A549 (cell line): ENCODE results near the gene NPB. TPM values are rescaled to one million over a fixed set of nuclear protein-coding genes. Genes with fewer than 3 reads are reported as not detected.

Experiments
- ATAC-seq, 2 experiments: fragments of 200-7000 bp in 1 of 2; fragments of >200 bp in 1 of 2; cut with Nextera tagmentation in 1 of 2; cut with Tn5 transposase in 1 of 2; 3 replicates each; pipeline versions ENCODE4 v1.8.0 to v1.9.1; 2018 to 2020; ENCODE audit warnings: mild to moderate bottlenecking in 1 of 2, moderate library complexity in 1 of 2
- CTCF ChIA-PET: fragments of 300-600 bp; sonication (Branson Sonifier 250); formaldehyde crosslinking; extraction: SDS; loops from one replicate; lab custom pipeline; 2021; ENCODE audit warnings: antibody characterized with exemption, inconsistent platforms; lab: Yijun Ruan, JAX
- POLR2A ChIA-PET: fragments of 350-600 bp; formaldehyde crosslinking; extraction: SDS; loops from one replicate; lab custom pipeline; 2021; ENCODE audit warnings: antibody characterized with exemption, inconsistent platforms; lab: Yijun Ruan, JAX
- DNase-seq, 2 experiments: peaks; one replicate each; pipeline versions ENCODE4 v3.0.0 to v3.0.0-alpha.2; 2011 to 2016; ENCODE audit warnings: low read depth in 1 of 2, low spot score in 1 of 2
- FAIRE-seq: peaks from 2 replicates; lab custom pipeline; 2011; peaks lifted over from hg19 to GRCh38; lab: Jason Lieb, UNC
- H3K27ac ChIP-seq, 2 experiments: fragments of >200 bp; sonication (Bioruptor Twin); formaldehyde crosslinking; 3 replicates each; pipeline ENCODE4 v1.5.1; 2016 to 2017
- H3K4me1 ChIP-seq: fragments of >200 bp; sonication (Bioruptor Twin); formaldehyde crosslinking; 3 replicates; pipeline ENCODE4 v1.6.1; 2016
- H3K4me2 ChIP-seq: fragments of >200 bp; sonication (Bioruptor Twin); formaldehyde crosslinking; 3 replicates; pipeline ENCODE4 v1.6.1; 2016
- H3K4me3 ChIP-seq: fragments of >200 bp; sonication (Bioruptor Twin); formaldehyde crosslinking; 3 replicates; pipeline ENCODE4 v1.5.1; 2016
- H3K9me3 ChIP-seq: fragments of >200 bp; sonication (Bioruptor Twin); formaldehyde crosslinking; 3 replicates; pipeline ENCODE4 v1.6.1; 2016
- CHD2 ChIP-seq: fragments of 150-350 bp; IDR thresholded peaks from 2 replicates; pipeline ENCODE4 v1.6.1; 2014; ENCODE audit warnings: low read length; ENCODE audit not compliant: partially characterized antibody
- EHF ChIP-seq: fragments of 250-450 bp; sonication (Bioruptor Pico); IDR thresholded peaks from 2 replicates; pipeline ENCODE4 v1.5.0; 2020; ENCODE audit warnings: mild to moderate bottlenecking
- ELK1 ChIP-seq: fragments of 150-350 bp; IDR thresholded peaks from 2 replicates; pipeline ENCODE4 v1.6.1; 2014; ENCODE audit warnings: low read depth, mild to moderate bottlenecking, low read length
- JUN ChIP-seq, 2 experiments: fragments of >200 bp; sonication (Bioruptor Twin); formaldehyde crosslinking; IDR thresholded peaks; 2 replicates in 1 of 2; 3 replicates in 1 of 2; pipeline ENCODE4 v1.6.1; 2016 to 2017
- JUNB ChIP-seq: fragments of >200 bp; sonication (Bioruptor Twin); formaldehyde crosslinking; IDR thresholded peaks from 2 replicates; pipeline ENCODE4 v1.6.1; 2016
- KDM1A ChIP-seq: fragments of 200-600 bp; sonication (generic); IDR thresholded peaks from 2 replicates; pipeline ENCODE4 v1.6.1; 2016; ENCODE audit warnings: low read depth, mild to moderate bottlenecking
- MAX ChIP-seq: IDR thresholded peaks from 2 replicates; pipeline ENCODE4 v1.6.1; 2012
- MAZ ChIP-seq: fragments of 150-350 bp; IDR thresholded peaks from 2 replicates; pipeline ENCODE4 v1.6.1; 2014; ENCODE audit warnings: antibody characterized with exemption, low read depth, low read length, borderline replicate concordance
- MYC ChIP-seq: IDR thresholded peaks from 2 replicates; pipeline ENCODE4 v1.6.1; 2012; ENCODE audit warnings: mild to moderate bottlenecking, inconsistent platforms, low read length, improper control_type of control experiment, borderline replicate concordance
- NPAS2 ChIP-seq: fragments of 250-450 bp; sonication (Bioruptor Pico); IDR thresholded peaks from 2 replicates; pipeline ENCODE4 v1.8.0; 2022; ENCODE audit warnings: mild to moderate bottlenecking, moderate library complexity, borderline replicate concordance
- NR3C1 ChIP-seq: fragments of >200 bp; sonication (Bioruptor Twin); formaldehyde crosslinking; IDR thresholded peaks from 3 replicates; pipeline ENCODE4 v1.6.1; 2017
- PHF8 ChIP-seq: fragments of 200-600 bp; sonication (generic); IDR thresholded peaks from 2 replicates; pipeline ENCODE4 v1.6.1; 2016; ENCODE audit warnings: low read depth, mild to moderate bottlenecking, antibody characterized with exemption, moderate library complexity, borderline replicate concordance
- RAD21 ChIP-seq, 2 experiments: fragments of >200 bp in 1 of 2; sonication (Bioruptor Twin) in 1 of 2; formaldehyde crosslinking in 1 of 2; IDR thresholded peaks in 1 of 2; conservative IDR thresholded peaks in 1 of 2; 2 replicates in 1 of 2; 3 replicates in 1 of 2; pipeline ENCODE4 v1.6.1; 2012 to 2018; ENCODE audit warnings: inconsistent platforms in 1 of 2
- RARB ChIP-seq: fragments of 250-450 bp; sonication (Bioruptor Pico); IDR thresholded peaks from 2 replicates; pipeline ENCODE4 v1.8.0; 2021; ENCODE audit warnings: mild to moderate bottlenecking, moderate library complexity
- REST ChIP-seq: fragments of 200-600 bp; sonication (generic); IDR thresholded peaks from 2 replicates; pipeline ENCODE4 v1.6.1; 2016; ENCODE audit warnings: antibody characterized with exemption, mild to moderate bottlenecking, moderate library complexity
- RFX5 ChIP-seq: fragments of 450-650 bp; IDR thresholded peaks from 2 replicates; pipeline ENCODE4 v1.7.1; 2014; ENCODE audit warnings: antibody characterized with exemption, mild to moderate bottlenecking, moderate library complexity
- RNF2 ChIP-seq: fragments of 200-600 bp; sonication (generic); IDR thresholded peaks from 2 replicates; pipeline ENCODE4 v1.6.1; 2016; ENCODE audit warnings: low read depth, mild to moderate bottlenecking, antibody characterized with exemption, moderate library complexity, borderline replicate concordance
- SMC3 ChIP-seq: fragments of >200 bp; sonication (Bioruptor Twin); formaldehyde crosslinking; IDR thresholded peaks from 3 replicates; pipeline ENCODE4 v1.6.1; 2018; ENCODE audit warnings: inconsistent platforms
- TP53 ChIP-seq: fragments of 250-450 bp; sonication (Bioruptor Pico); IDR thresholded peaks from 2 replicates; pipeline ENCODE4 v1.5.0; 2021; ENCODE audit warnings: mild to moderate bottlenecking, moderate library complexity
- ZNF302 ChIP-seq: fragments of 250-450 bp; sonication (Bioruptor Pico); IDR thresholded peaks from 2 replicates; pipeline ENCODE4 v1.9.0; 2021; ENCODE audit warnings: inconsistent platforms, mild to moderate bottlenecking, moderate library complexity
- WGBS: methylation state at CpG from one replicate; pipeline ENCODE4 v1.1.6; 2017; ENCODE audit errors: missing lambda C conversion rate; 5-methylcytosine and 5-hydroxymethylcytosine counted together
- polyA plus RNA-seq, 4 experiments: library from polyadenylated mRNA; depleted of rRNA in 3 of 4; stranded (reverse); fragments of >200 nt; fragmentation: RNase III in 1 of 4; extraction: RNeasy Plus Mini Kit Qiagen cat#74134 plus additional on column Dnase treatment in 1 of 4; gene quantifications; 2 replicates in 3 of 4; 3 replicates in 1 of 4; pipeline ENCODE4 v1.2.3, GENCODE V29; 2011 to 2017
- TF ChIP-seq, protein P1 (sequence below): fragments of >200 bp; sonication (Bioruptor Twin); formaldehyde crosslinking; IDR thresholded peaks from 3 replicates; pipeline ENCODE4 v1.5.1; 2016
- TF ChIP-seq, protein P2 (sequence below): IDR thresholded peaks from 2 replicates; pipeline ENCODE4 v1.6.1; 2012

NPB gene
- polyA plus RNA-seq, 2 of the 4 experiments (the other 2 are of a cell fraction), result 0.41 to 0.45 TPM

DNA sequence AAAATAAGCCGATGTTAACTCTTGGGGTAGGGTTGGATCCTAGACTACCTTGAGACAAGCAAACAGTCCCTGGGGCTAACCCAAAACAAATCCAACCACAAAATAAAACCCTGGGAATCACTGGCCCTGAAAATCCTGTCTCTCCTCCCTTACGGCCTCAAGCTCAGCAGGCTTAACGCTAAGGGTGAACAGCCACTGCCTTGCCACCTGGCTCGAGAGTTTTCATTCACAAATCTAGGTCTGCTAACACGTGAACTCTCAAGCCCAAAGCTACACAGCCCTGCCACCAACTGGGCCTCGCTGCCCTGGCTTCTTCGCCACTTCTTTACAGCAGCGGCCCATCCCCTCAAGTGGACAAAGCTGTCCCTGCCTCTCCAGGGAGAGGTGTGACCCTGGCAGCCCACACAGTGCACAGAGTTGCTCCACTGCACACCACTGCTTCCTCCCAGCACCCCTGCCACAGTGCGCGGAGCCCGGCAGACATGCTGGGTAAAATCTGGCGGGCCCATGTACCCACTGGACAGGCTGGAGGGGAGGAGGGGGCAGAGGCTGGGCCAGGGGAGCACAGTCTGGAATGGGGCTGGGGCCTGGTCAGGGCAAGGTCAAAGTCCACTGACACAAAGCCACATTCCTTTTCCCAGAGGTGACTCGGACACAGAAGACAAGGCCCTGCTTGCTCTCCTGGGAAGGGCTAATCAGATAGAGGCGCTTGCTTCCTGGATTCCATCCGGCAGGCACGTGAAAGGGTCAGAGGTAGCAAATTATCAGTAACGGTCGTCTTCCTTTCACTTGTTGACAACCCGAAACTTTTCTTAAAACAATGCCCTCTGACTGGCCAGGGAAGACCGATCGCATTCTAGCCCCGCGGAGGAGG lies 8.2 kb downstream of the NPB start:
- Histone ChIP-seq H3K27ac (peak overlapping the region; percentile 62 to 88), H3K9me3 (no peaks in the 10 kb centered on the region), H3K4me3 (peak overlapping the region; percentile 71), H3K4me1 (peaks cover 10% of the 10 kb centered on the region; the same call in 2 of the 3 replicates), H3K4me2 (peak overlapping the region; percentile 98)
- peak in 1 of 2 experiments; percentile 1; a peak in 2 of 6 replicates for ATAC-seq
- TF ChIP-seq RARB (CRISPR knock-in tag), result no peak
- no peak for TF ChIP-seq REST
- no peak for TF ChIP-seq RAD21 (conservative IDR thresholded peaks at IDR 0.05 in 1 of 2, IDR thresholded peaks at IDR 0.05 in 1 of 2)
- no peak for TF ChIP-seq CHD2
- TF ChIP-seq PHF8, result no peak
- TF ChIP-seq JUNB, result no peak
- no peak for TF ChIP-seq NPAS2 (CRISPR knock-in tag)
- TF ChIP-seq NR3C1, result no peak
- TF ChIP-seq ELK1, result no peak
- FAIRE-seq, result no peak
- CTCF ChIA-PET, result interaction anchor here (1.1 to 7.6 kb wide), 9 partner anchors 7 to 111 kb away, joined by 3 to 68 read pairs (median 5); partner anchors contain the start of genes MAFG and PYCR1
- WGBS, result 60% methylated on average over 23 of the region's 23 CpGs
- DNase-seq, result no peak
- POLR2A ChIA-PET, result interaction anchor here (1.5 kb wide), 1 partner anchor 13 kb away, joined by 3 read pairs; no protein-coding TSS in a partner anchor

- H3K4me2 ChIP-seq, result peak overlapping the region; percentile 98
- no peaks in the 10 kb centered on the region for H3K9me3 ChIP-seq
- FAIRE-seq (no peak), DNase-seq (no peak), ATAC-seq (peak; percentile 3 to 21; a peak in 5 of 6 replicates)
- CTCF ChIA-PET, result interaction anchor here (1.2 to 7.6 kb wide), 4 partner anchors 15 to 49 kb away, joined by 3 to 68 read pairs (median 4); partner anchors contain the start of genes MAFG and PYCR1
- peaks cover 10% of the 10 kb centered on the region; the same call in 2 of the 3 replicates for H3K4me1 ChIP-seq
- TF ChIP-seq, protein P1, sequence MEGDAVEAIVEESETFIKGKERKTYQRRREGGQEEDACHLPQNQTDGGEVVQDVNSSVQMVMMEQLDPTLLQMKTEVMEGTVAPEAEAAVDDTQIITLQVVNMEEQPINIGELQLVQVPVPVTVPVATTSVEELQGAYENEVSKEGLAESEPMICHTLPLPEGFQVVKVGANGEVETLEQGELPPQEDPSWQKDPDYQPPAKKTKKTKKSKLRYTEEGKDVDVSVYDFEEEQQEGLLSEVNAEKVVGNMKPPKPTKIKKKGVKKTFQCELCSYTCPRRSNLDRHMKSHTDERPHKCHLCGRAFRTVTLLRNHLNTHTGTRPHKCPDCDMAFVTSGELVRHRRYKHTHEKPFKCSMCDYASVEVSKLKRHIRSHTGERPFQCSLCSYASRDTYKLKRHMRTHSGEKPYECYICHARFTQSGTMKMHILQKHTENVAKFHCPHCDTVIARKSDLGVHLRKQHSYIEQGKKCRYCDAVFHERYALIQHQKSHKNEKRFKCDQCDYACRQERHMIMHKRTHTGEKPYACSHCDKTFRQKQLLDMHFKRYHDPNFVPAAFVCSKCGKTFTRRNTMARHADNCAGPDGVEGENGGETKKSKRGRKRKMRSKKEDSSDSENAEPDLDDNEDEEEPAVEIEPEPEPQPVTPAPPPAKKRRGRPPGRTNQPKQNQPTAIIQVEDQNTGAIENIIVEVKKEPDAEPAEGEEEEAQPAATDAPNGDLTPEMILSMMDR, result no peak
- no peak for TF ChIP-seq ZNF302 (CRISPR knock-in tag)
- no peak for TF ChIP-seq NR3C1
- no peak for TF ChIP-seq TP53 (CRISPR knock-in tag)
- TF ChIP-seq MAX, result 0 out of 2 replicates have a peak, but pooled peaks have one; percentile 9
- TF ChIP-seq MAZ, result no peak
- no peak for TF ChIP-seq JUN (IDR thresholded peaks at IDR 0.05)
- TF ChIP-seq EHF (CRISPR knock-in tag), result no peak
- TF ChIP-seq RNF2, result 0 out of 2 replicates have a peak, but pooled peaks have one; percentile 29
- no peak for TF ChIP-seq RFX5
- TF ChIP-seq, protein P2, sequence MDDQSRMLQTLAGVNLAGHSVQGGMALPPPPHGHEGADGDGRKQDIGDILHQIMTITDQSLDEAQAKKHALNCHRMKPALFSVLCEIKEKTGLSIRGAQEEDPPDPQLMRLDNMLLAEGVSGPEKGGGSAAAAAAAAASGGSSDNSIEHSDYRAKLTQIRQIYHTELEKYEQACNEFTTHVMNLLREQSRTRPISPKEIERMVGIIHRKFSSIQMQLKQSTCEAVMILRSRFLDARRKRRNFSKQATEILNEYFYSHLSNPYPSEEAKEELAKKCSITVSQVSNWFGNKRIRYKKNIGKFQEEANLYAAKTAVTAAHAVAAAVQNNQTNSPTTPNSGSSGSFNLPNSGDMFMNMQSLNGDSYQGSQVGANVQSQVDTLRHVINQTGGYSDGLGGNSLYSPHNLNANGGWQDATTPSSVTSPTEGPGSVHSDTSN, result 0 out of 2 replicates have a peak, but pooled peaks have one; percentile 6
- no peak for TF ChIP-seq MYC
- no peak for TF ChIP-seq KDM1A
- TF ChIP-seq SMC3, result no peak
- POLR2A ChIA-PET, result interaction anchor here (1.0 to 1.5 kb wide), 3 partner anchors 13 to 78 kb away, joined by 3 to 4 read pairs (median 3); partner anchors contain the start of gene MCRIP1
- peak overlapping the region; percentile 62 to 88 for H3K27ac ChIP-seq
- H3K4me3 ChIP-seq, result peak overlapping the region; percentile 71
- 10% methylated on average over 17 of the region's 55 CpGs for WGBS
These were observed 8.8 kb downstream of the NPB start for GRCh38 chr17:81910840-81911276.
